Stimulated activated effector memory CD8-positive, alpha-beta T cell treated with anti-CD3 and anti-CD28 coated beads, Interleukin-12 subunit alpha, Interleukin-12 subunit beta, amount 100 ng/mL, for 72 hours (primary cell): ENCODE measurements around the gene ATP9A.
"Not testable (repeated sequence)": the region's sequence is repeated elsewhere in the genome, so short reads cannot be mapped to it uniquely, and the experiment has no call there.

Source experiments
- ATAC-seq: fragments of 150-1000 bp; cut with Tn5 transposase; 2 replicates; pipeline ENCODE4 v1.10.0; 2021
- DNase-seq, 2 donors: peaks; one replicate each; pipeline ENCODE4 v3.0.0; 2021 to 2022; ENCODE audit warnings: low spot score in 2 of 2
- H3K27ac Mint-ChIP-seq: one replicate; pipeline ENCODE4 v1.8.0; 2022; ENCODE audit warnings: mild to moderate bottlenecking, mixed read lengths
- H3K36me3 Mint-ChIP-seq: one replicate; pipeline ENCODE4 v1.8.0; 2022; ENCODE audit warnings: mild to moderate bottlenecking, mixed read lengths
- H3K4me1 Mint-ChIP-seq: one replicate; pipeline ENCODE4 v1.8.0; 2022; ENCODE audit warnings: mixed read lengths
- H3K4me3 Mint-ChIP-seq: one replicate; pipeline ENCODE4 v1.8.0; 2022; ENCODE audit warnings: mild to moderate bottlenecking, mixed read lengths
- H3K9me3 Mint-ChIP-seq: one replicate; pipeline ENCODE4 v1.8.0; 2022; ENCODE audit warnings: mixed read lengths

The ATP9A gene

DNA sequence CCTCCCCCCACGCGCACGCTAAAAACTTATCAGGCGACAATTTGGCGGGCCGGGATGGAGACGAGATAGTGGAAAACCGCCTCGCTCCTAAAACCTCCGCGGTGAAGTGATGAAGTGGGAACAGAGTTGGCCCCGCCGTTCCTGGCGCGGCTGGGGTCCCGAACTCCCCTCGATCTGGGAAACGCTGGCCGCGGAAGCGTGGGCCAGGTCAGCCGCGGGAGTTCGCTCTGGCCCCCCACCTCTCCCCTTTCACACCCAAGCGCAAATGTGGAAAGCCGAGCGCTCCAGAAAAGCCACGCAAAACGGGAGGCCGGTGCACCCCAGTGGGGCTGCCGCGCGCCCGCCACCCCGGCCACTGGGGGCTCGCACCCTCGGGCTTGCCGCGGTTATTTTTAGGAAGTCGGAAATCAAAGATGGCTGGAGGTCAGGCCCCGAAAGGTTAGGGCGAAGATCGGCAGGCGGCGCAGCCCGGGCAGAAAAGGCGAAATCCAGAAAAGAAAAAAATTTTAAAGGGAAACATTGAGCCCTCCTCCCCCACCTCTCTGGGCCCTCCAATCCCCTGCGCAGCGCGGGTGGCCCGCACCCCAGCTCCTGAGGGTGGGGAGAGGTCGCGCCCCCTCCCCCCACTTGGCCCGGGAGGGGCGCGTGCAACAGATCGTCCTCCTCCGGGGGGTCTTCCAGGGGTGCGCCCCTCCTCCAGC, 33.1 kb upstream of the ATP9A start:
- ATAC-seq (no peak), DNase-seq (peak in 1 of 2 donors; percentile 48)
- no peaks in the 10 kb centered on the region for H3K9me3 Mint-ChIP-seq
- H3K36me3 Mint-ChIP-seq = no peaks in the 10 kb centered on the region
- peak overlapping the region; percentile 68 for H3K27ac Mint-ChIP-seq
- H3K4me3 Mint-ChIP-seq = peak overlapping the region; percentile 63
- peaks cover 5% of the 10 kb centered on the region for H3K4me1 Mint-ChIP-seq

DNA sequence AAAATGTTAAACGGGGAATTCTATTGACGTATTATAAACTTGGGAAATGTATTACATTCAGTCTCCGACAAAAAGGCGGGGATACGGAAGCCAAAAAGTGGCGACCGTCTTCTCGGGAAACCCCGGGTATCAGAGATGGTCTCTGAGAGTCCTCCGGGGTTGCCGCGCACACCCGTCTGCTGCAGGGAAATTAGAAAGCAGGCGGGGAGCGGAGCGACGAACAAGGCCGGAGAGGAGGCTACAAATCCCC, 32.6 kb upstream of the ATP9A start:
- no peak for ATAC-seq
- Mint-ChIP-seq H3K4me3 (peak overlapping the region; percentile 63), H3K9me3 (no peaks in the 10 kb centered on the region), H3K4me1 (peaks cover 5% of the 10 kb centered on the region), H3K27ac (peak overlapping the region; percentile 68), H3K36me3 (no peaks in the 10 kb centered on the region)
- DNase-seq = no peak

GRCh38 chr20:51800060-51800871, 32.1 kb upstream of the ATP9A start:
- Mint-ChIP-seq H3K9me3 (no peaks in the 10 kb centered on the region), H3K27ac (peak overlapping the region; percentile 68), H3K36me3 (no peaks in the 10 kb centered on the region), H3K4me3 (peak overlapping the region; percentile 63), H3K4me1 (peaks cover 5% of the 10 kb centered on the region)
- ATAC-seq = peak; percentile 80
- DNase-seq = peak; percentile 71 to 86

DNA sequence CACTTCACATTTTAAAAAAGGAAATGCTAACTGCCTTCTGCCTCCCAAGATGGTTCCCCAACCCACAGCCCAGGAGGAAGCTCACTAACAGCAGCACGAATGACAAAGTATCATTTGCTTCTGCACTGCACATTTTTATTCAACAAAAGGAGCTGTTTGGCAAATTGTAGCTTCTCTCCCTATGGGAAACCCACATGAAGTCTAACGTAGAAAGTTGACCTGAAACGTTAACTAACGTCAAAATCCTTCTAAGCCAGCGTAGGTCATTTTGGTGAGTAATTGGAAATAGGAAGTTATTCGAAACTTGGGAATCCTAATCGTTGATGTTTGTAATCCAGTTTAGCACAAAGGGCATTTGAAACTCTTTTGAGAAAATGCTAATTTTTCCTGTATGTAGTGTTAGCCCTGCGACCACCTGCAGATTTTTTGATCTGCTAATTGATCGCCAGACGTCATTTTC, 31.2 kb upstream of the ATP9A start:
- Mint-ChIP-seq H3K9me3 (no peaks in the 10 kb centered on the region), H3K4me1 (peaks cover 5% of the 10 kb centered on the region), H3K27ac (no peak overlapping the region), H3K4me3 (no peak overlapping the region), H3K36me3 (no peaks in the 10 kb centered on the region)
- DNase-seq (no peak), ATAC-seq (no peak)

DNA sequence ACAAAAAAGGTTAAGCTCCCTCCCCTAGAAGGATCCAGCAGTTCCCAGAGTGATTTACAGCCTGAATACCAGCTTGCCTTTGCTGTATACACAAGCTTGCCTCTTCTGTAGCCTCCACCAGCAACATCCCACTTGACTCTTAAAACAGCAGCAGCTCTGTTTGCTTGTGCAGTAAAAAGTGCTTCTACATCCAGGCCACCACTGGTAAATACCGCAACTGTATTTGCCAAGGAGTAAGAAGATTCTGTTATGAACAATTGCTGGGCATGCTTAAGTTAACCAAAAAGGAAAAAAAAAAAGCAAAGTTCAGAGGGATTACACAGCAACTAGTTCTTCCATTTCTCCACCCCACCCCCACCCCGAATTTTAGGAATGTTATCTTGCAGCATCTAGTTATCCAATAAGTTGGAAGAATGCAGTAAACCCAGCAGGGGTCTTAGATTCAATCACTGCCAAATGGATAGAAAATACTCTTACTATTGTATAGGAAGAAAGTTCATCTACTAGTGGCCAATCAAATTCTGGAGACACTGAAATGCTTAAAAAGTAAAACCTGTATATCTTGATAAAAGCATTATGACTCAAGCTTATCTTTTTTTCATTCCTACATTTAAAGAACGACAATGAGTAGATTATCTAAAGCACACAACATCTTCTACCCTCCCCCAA, 29.3 kb upstream of the ATP9A start:
- H3K27ac Mint-ChIP-seq = no peak overlapping the region

GRCh38 chr20:51796340-51796739, 28.1 kb upstream of the ATP9A start:
- Mint-ChIP-seq H3K36me3 (no peaks in the 10 kb centered on the region), H3K9me3 (no peaks in the 10 kb centered on the region), H3K4me3 (no peak overlapping the region), H3K4me1 (peaks cover 5% of the 10 kb centered on the region), H3K27ac (no peak overlapping the region)
- ATAC-seq = no peak
- no peak for DNase-seq

More for the DNA sequence above, 29.3 kb upstream of the ATP9A start:
- Mint-ChIP-seq H3K36me3 (no peaks in the 10 kb centered on the region), H3K9me3 (no peaks in the 10 kb centered on the region), H3K4me3 (no peak overlapping the region), H3K4me1 (peaks cover 5% of the 10 kb centered on the region)
- DNase-seq (no peak), ATAC-seq (no peak)

GRCh38 chr20:51792960-51793359, 24.8 kb upstream of the ATP9A start:
- H3K9me3 Mint-ChIP-seq = no peaks in the 10 kb centered on the region
- no peak for DNase-seq
- H3K36me3 Mint-ChIP-seq = no peaks in the 10 kb centered on the region
- no peak overlapping the region for H3K27ac Mint-ChIP-seq
- no peak for ATAC-seq
- H3K4me1 Mint-ChIP-seq = no peaks in the 10 kb centered on the region
- no peak overlapping the region for H3K4me3 Mint-ChIP-seq

- ATAC-seq (no peak), DNase-seq (no peak)
- Mint-ChIP-seq H3K4me1 (no peaks in the 10 kb centered on the region), H3K36me3 (no peaks in the 10 kb centered on the region), H3K27ac (no peak overlapping the region), H3K4me3 (no peak overlapping the region), H3K9me3 (no peaks in the 10 kb centered on the region)
These were observed 23.4 kb upstream of the ATP9A start for GRCh38 chr20:51791626-51792025.

GRCh38 chr20:51790256-51790655, 22.1 kb upstream of the ATP9A start:
- H3K9me3 Mint-ChIP-seq = no peaks in the 10 kb centered on the region
- H3K36me3 Mint-ChIP-seq = no peaks in the 10 kb centered on the region
- DNase-seq (no peak), ATAC-seq (no peak)
- no peak overlapping the region for H3K27ac Mint-ChIP-seq
- H3K4me3 Mint-ChIP-seq = no peak overlapping the region
- H3K4me1 Mint-ChIP-seq = no peaks in the 10 kb centered on the region

GRCh38 chr20:51789434-51789833, 21.2 kb upstream of the ATP9A start:
- Mint-ChIP-seq H3K9me3 (no peaks in the 10 kb centered on the region), H3K27ac (no peak overlapping the region), H3K36me3 (no peaks in the 10 kb centered on the region), H3K4me3 (no peak overlapping the region), H3K4me1 (no peaks in the 10 kb centered on the region)
- no peak for ATAC-seq
- no peak for DNase-seq

DNA sequence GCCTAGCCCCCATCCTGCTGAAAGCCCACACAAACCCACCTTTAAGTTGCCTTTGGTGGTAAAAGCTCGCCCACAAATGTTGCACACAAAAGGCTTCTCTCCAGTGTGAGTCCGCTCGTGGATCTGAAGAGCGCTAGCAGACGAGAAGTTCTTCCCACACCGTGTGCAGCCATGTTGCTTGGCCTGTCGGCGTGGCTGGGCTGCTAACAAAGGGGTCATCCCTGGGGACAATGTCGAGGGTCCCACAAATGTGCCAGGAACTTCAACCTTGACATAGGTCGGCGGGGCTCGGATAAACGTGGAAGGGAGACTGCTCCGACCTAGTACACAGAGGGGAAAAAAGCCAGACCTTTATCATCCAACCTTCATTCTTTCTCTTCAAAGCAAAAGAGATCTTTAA, 20.6 kb upstream of the ATP9A start:
- no peak overlapping the region for H3K27ac Mint-ChIP-seq
- no peaks in the 10 kb centered on the region for H3K36me3 Mint-ChIP-seq
- H3K4me1 Mint-ChIP-seq = no peaks in the 10 kb centered on the region
- DNase-seq = no peak
- no peak for ATAC-seq
- H3K4me3 Mint-ChIP-seq = no peak overlapping the region
- H3K9me3 Mint-ChIP-seq = no peaks in the 10 kb centered on the region

- Mint-ChIP-seq H3K4me1 (no peaks in the 10 kb centered on the region), H3K36me3 (no peaks in the 10 kb centered on the region), H3K4me3 (no peak overlapping the region), H3K27ac (no peak overlapping the region), H3K9me3 (no peaks in the 10 kb centered on the region)
- DNase-seq (no peak), ATAC-seq (no peak)
These were observed 16.1 kb upstream of the ATP9A start for GRCh38 chr20:51784299-51784698.

DNA sequence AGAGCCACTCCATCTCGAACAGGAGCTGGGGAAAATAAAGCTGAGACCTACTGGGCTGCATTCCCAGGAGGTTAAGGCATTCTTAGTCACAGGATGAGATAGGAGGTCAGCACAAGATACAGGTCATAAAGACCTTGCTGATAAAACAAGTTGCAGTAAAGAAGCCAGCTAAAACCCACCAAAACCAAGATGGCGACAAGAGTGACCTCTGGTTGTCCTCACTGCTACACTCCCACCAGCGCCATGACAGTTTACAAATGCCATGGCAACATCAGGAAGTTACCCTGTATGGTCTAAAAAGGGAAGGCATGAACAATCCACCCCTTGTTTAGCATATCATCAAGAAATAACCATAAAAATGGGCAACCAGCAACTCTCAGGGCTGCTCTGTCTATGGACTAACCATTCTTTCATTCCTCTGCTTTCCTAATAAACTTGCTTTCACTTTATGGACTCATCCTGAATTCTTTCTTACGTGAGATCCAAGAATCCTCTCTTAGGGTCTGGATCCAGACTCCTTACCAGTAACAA, 10.1 kb upstream of the ATP9A start:
- H3K4me1 Mint-ChIP-seq, H3K4me3 Mint-ChIP-seq, DNase-seq, ATAC-seq, H3K36me3 Mint-ChIP-seq, H3K27ac Mint-ChIP-seq, H3K9me3 Mint-ChIP-seq: not testable (repeated sequence)

DNA sequence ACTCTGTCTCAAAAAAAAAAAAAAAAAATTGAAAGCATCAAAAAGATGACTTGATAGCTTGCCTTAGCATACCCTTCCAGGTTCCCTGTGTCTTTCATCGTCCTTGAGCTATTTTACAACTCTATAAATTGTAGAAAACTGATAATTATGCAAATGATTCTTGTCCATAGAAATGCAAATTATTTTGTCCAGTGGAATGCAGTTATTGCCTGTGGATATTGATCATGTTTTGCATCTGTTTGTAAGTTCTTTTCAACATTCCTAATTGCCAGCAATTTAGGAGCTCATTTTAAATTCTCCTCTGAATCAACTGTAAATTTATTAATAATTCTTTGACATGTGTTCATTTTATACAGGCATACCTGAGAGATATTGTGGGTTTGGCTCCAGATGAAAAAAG, 7.1 kb upstream of the ATP9A start:
- no peak for ATAC-seq
- no peak for DNase-seq
- no peaks in the 10 kb centered on the region for H3K4me1 Mint-ChIP-seq
- no peaks in the 10 kb centered on the region for H3K36me3 Mint-ChIP-seq
- no peaks in the 10 kb centered on the region for H3K9me3 Mint-ChIP-seq
- H3K4me3 Mint-ChIP-seq = no peak overlapping the region
- no peak overlapping the region for H3K27ac Mint-ChIP-seq

DNA sequence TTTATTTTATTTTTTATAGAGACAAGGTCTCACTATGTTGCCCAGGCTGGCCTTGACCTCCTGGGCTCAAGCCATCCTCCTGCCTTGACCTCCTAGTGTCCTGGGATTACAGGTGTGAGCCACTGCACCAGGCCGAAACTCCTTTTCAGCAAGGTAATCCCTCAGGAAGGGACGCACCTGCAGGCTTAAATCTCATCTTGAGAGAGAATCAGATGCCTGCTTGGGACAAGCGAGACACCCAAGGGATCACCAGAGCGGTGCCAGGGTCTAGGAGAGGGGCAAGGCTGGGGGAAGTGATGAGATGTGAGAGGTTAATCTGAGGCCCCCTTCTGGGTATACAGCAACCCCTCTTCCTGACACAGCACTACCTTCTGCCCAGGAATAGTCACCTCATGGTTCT, 4.0 kb upstream of the ATP9A start:
- no peak for ATAC-seq
- peaks cover 10% of the 10 kb centered on the region for H3K4me1 Mint-ChIP-seq
- no peak overlapping the region for H3K4me3 Mint-ChIP-seq
- H3K9me3 Mint-ChIP-seq = no peaks in the 10 kb centered on the region
- no peaks in the 10 kb centered on the region for H3K36me3 Mint-ChIP-seq
- no peak for DNase-seq
- H3K27ac Mint-ChIP-seq = no peak overlapping the region
